Endothelial cell (in vitro differentiated cells): ENCODE measurements around the gene AADACL4. TPM values are rescaled to one million over a fixed set of nuclear protein-coding genes. Genes with fewer than 3 reads are reported as not detected.

Source experiments
- DNase-seq: peaks from one replicate; pipeline ENCODE4 v3.0.0; 2021; ENCODE audit warnings: low spot score
- H3K27ac Mint-ChIP-seq: one replicate; pipeline ENCODE4 v1.8.0; 2021; ENCODE audit warnings: mixed read lengths, inconsistent platforms; ENCODE audit not compliant: unreplicated experiment
- H3K27me3 Mint-ChIP-seq: one replicate; pipeline ENCODE4 v1.8.0; 2021; ENCODE audit warnings: mild to moderate bottlenecking, moderate library complexity, mixed read lengths, inconsistent platforms; ENCODE audit not compliant: unreplicated experiment
- H3K36me3 Mint-ChIP-seq: one replicate; pipeline ENCODE4 v1.8.0; 2021; ENCODE audit warnings: mild to moderate bottlenecking, low read depth, mixed read lengths, inconsistent platforms; ENCODE audit not compliant: unreplicated experiment
- H3K4me1 Mint-ChIP-seq: one replicate; pipeline ENCODE4 v1.8.0; 2021; ENCODE audit warnings: mild to moderate bottlenecking, mixed read lengths, inconsistent platforms; ENCODE audit not compliant: unreplicated experiment
- H3K4me3 Mint-ChIP-seq: one replicate; pipeline ENCODE4 v1.8.0; 2021; ENCODE audit warnings: mild to moderate bottlenecking, mixed read lengths, inconsistent platforms; ENCODE audit not compliant: unreplicated experiment
- H3K9me3 Mint-ChIP-seq: one replicate; pipeline ENCODE4 v1.8.0; 2021; ENCODE audit warnings: mixed read lengths, inconsistent platforms; ENCODE audit not compliant: unreplicated experiment
- total RNA-seq: library from RNA; stranded (reverse); fragmentation: NEBNext Ultra II Directional; extraction: Animal tissue kit (Norgen Biotek cat#: 25700); gene quantifications from one replicate; pipeline ENCODE4 v1.2.1, GENCODE V29; 2021; ENCODE audit not compliant: unreplicated experiment
- TF ChIP-seq, protein P1 (sequence below): fragments of 200-600 bp; sonication (generic); IDR thresholded peaks from one replicate; pipeline ENCODE4 v1.5.0; 2021; ENCODE audit warnings: antibody characterized with exemption; ENCODE audit not compliant: unreplicated experiment

Gene AADACL4
- total RNA-seq, 1 donor from 2014 or later: not detected

DNA sequence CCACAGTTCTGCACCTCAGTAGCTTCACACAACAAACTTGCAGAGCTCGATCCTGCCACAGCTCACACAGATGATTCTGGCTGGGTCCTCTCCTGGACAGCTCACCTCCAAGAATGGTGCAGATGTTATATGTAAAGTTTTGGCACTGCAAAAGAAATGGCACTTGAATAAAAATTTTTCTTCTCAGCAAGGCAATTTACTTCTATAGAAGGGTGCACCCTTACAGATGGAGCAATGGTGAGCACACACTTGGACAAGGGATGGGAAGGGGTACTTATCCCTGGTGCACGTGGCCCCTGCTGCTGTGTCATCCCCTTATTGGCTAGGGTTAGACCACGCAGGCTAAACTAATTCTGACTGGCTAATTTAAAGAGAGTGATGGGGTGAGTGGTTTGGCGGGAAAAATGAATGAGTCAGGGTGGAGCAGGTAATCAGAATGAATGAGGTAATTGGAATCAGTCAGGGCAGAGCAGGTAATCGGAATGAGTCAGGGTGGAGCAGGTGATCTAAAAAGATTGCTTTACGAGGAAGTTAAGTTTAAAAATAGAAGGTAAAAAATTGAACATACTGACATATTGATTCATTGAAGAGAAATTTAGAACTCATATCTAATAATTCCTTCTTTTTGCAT is 60.1 kb downstream of the AADACL4 start:
- TF ChIP-seq, protein P1, sequence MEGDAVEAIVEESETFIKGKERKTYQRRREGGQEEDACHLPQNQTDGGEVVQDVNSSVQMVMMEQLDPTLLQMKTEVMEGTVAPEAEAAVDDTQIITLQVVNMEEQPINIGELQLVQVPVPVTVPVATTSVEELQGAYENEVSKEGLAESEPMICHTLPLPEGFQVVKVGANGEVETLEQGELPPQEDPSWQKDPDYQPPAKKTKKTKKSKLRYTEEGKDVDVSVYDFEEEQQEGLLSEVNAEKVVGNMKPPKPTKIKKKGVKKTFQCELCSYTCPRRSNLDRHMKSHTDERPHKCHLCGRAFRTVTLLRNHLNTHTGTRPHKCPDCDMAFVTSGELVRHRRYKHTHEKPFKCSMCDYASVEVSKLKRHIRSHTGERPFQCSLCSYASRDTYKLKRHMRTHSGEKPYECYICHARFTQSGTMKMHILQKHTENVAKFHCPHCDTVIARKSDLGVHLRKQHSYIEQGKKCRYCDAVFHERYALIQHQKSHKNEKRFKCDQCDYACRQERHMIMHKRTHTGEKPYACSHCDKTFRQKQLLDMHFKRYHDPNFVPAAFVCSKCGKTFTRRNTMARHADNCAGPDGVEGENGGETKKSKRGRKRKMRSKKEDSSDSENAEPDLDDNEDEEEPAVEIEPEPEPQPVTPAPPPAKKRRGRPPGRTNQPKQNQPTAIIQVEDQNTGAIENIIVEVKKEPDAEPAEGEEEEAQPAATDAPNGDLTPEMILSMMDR: no peak
- Mint-ChIP-seq H3K9me3 (peaks cover 5% of the 10 kb centered on the region), H3K4me3 (no peak overlapping the region), H3K27ac (no peak overlapping the region), H3K27me3 (peaks cover 2% of the 10 kb centered on the region), H3K4me1 (no peaks in the 10 kb centered on the region), H3K36me3 (peaks cover 4% of the 10 kb centered on the region)
- DNase-seq: no peak

DNA sequence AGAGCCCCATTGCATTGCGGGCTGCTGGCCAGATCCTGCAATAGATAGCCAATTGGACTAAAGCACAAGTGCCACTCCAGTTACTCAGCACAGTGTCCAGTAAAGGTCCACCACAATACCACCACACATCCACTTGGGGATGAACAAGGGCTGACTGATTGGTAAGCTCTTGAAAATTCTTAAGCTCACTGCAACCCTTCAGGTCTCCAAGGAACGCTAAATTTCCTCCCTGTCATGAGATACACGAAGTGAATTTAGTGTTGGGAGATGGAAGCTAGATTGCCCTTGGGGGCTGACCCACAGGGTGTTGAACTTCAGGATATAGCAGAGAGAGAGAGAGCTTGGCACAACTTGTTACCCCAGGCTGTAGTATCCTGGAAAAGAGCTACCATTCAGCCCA is 62.2 kb downstream of the AADACL4 start:
- Mint-ChIP-seq H3K27ac (no peak overlapping the region), H3K4me1 (no peaks in the 10 kb centered on the region), H3K4me3 (no peak overlapping the region), H3K9me3 (peaks cover 5% of the 10 kb centered on the region), H3K27me3 (no peaks in the 10 kb centered on the region), H3K36me3 (peaks cover 4% of the 10 kb centered on the region)
- TF ChIP-seq, protein P1: no peak
- no peak for DNase-seq

DNA sequence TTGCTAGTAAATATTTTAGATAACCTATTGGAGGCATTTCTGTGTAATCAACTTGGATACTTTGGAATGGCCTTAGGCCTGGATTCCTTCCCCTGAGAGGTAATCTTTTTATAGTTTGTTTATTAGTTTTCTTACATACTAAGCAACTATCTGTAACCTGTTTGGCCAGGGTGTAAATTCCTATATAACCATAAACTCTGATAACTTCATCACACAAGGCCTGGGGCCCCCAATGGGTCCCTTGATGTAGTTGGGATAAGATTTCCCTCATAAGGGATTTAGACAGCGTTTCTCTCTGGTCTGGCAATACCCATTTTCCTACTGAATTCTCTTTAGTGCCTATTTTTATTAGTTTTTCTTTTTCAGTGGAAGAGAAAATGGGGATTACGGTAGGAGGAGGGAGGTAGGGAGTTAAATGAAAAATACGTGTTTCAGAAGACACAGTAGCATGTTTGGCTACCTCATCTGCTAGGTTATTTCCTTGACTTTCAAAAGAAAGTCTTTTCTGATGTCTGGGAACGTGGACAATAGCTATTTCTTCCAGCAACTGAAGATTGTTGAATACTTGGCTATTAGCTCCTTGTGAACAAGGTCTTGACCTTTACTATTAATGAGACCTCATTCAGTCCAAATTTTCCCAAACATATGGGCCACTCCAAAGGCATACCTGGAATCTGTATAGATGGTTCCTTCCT is 64.7 kb downstream of the AADACL4 start:
- H3K4me3 Mint-ChIP-seq: no peak overlapping the region
- no peak overlapping the region for H3K27ac Mint-ChIP-seq
- H3K4me1 Mint-ChIP-seq: peaks cover 5% of the 10 kb centered on the region
- H3K36me3 Mint-ChIP-seq: peaks cover 4% of the 10 kb centered on the region
- TF ChIP-seq, protein P1: no peak
- peaks cover 5% of the 10 kb centered on the region for H3K9me3 Mint-ChIP-seq
- H3K27me3 Mint-ChIP-seq: peaks cover 3% of the 10 kb centered on the region
- DNase-seq: no peak

DNA sequence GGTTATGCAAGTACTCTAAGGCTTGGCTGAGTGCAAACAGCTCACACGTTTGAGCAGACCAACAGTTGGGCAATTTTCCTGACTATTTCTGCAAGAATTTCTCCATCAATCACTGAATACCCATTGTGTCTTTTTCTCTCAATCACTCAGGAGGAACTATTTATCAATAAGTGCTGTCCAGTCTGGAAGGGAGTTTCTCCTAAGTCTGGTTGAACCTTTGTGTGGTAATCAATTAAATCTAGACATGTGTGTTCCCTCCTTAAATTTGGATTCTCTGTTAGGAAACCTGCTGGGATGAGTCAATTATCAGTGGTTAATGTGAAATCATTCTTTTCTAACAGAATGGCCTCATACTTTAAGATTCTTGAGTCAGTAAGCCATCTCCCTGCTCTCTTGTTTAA is 65.2 kb downstream of the AADACL4 start:
- Mint-ChIP-seq H3K27ac (no peak overlapping the region), H3K36me3 (peaks cover 2% of the 10 kb centered on the region), H3K4me1 (peaks cover 9% of the 10 kb centered on the region), H3K27me3 (peaks cover 3% of the 10 kb centered on the region), H3K4me3 (no peak overlapping the region), H3K9me3 (peaks cover 2% of the 10 kb centered on the region)
- DNase-seq: no peak
- TF ChIP-seq, protein P1: no peak

DNA sequence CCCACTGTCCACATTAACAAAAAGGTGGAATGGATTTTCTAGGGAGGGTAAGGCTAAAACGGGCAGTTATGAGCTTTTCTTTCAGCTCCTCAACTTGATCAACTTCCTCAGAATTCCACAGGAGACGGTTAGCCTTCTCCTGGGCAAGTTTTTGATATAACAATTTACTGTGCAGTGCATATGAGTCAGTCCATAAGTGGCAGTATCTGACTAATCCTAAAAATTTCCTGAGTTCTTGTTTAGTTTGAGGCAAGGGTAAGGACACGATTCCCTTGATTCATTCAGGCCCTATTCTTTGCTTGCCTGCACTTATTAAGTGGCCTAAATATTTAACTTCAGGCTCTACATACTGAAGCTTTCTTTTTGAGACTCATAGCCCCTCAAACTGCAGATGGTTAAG is 65.8 kb downstream of the AADACL4 start:
- TF ChIP-seq, protein P1: no peak
- Mint-ChIP-seq H3K9me3 (no peaks in the 10 kb centered on the region), H3K36me3 (no peaks in the 10 kb centered on the region)

More for the DNA sequence above, 65.8 kb downstream of the AADACL4 start:
- Mint-ChIP-seq H3K4me3 (no peak overlapping the region), H3K27me3 (peaks cover 3% of the 10 kb centered on the region), H3K4me1 (peaks cover 9% of the 10 kb centered on the region), H3K27ac (no peak overlapping the region)
- DNase-seq: no peak
